Tibial nerve (tissue), 3 donors: ENCODE measurements around the gene MUCL3.

Experiments
- POLR2A ChIP-seq, 2 donors: fragments of 450-650 bp; IDR thresholded peaks; one replicate each; pipeline ENCODE4 v1.6.1; 2017; ENCODE audit warnings: antibody characterized with exemption in 2 of 2, mild to moderate bottlenecking in 2 of 2, moderate library complexity in 2 of 2
- TF ChIP-seq, protein P1 (sequence below), 5 experiments: fragments of 200-600 bp in 3 of 5; fragments of 450-650 bp in 2 of 5; sonication (generic) in 3 of 5; IDR thresholded peaks; one replicate each; pipeline ENCODE4 v1.5.1; 2016 to 2019; ENCODE audit warnings: antibody characterized with exemption in 5 of 5, mild to moderate bottlenecking in 3 of 5, moderate library complexity in 2 of 5

- TF ChIP-seq, protein P1, sequence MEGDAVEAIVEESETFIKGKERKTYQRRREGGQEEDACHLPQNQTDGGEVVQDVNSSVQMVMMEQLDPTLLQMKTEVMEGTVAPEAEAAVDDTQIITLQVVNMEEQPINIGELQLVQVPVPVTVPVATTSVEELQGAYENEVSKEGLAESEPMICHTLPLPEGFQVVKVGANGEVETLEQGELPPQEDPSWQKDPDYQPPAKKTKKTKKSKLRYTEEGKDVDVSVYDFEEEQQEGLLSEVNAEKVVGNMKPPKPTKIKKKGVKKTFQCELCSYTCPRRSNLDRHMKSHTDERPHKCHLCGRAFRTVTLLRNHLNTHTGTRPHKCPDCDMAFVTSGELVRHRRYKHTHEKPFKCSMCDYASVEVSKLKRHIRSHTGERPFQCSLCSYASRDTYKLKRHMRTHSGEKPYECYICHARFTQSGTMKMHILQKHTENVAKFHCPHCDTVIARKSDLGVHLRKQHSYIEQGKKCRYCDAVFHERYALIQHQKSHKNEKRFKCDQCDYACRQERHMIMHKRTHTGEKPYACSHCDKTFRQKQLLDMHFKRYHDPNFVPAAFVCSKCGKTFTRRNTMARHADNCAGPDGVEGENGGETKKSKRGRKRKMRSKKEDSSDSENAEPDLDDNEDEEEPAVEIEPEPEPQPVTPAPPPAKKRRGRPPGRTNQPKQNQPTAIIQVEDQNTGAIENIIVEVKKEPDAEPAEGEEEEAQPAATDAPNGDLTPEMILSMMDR (IDR thresholded peaks at IDR 0.05), result no peak
- TF ChIP-seq POLR2A (IDR thresholded peaks at IDR 0.05), result no peak
Measured at GRCh38 chr6:30963641-30964040, 22.9 kb downstream of the MUCL3 start.
